Fibroblast of villous mesenchyme (primary cell): ENCODE results near the gene CNTNAP2. TPM values are rescaled to one million over a fixed set of nuclear protein-coding genes. Genes with fewer than 3 reads are reported as not detected.

Experiments
- DNase-seq: peaks from one replicate; pipeline ENCODE4 v3.0.0-alpha.2; 2010; ENCODE audit warnings: low read depth
- H3K4me3 ChIP-seq: 2 replicates; pipeline ENCODE4 v1.5.1; 2011; ENCODE audit warnings: low read depth, mild to moderate bottlenecking, low read length
- CTCF ChIP-seq: IDR thresholded peaks from 2 replicates; pipeline ENCODE4 v1.5.1; 2012; ENCODE audit warnings: low read depth, mild to moderate bottlenecking, low read length; ENCODE audit not compliant: insufficient read depth
- total RNA-seq: library from RNA; depleted of rRNA; stranded (reverse); fragments of >200 nt; gene quantifications from 2 replicates; pipeline ENCODE4 v1.2.3, GENCODE V29; 2012

The CNTNAP2 gene
- total RNA-seq, 1 donor, result not detected

GRCh38 chr7:148014541-148014940, 1897.9 kb downstream of the CNTNAP2 start:
- no peak overlapping the region for H3K4me3 ChIP-seq
- no peak for TF ChIP-seq CTCF
- no peak for DNase-seq

- TF ChIP-seq CTCF, result no peak
- DNase-seq, result no peak
- H3K4me3 ChIP-seq, result no peak overlapping the region
These were observed 1900.5 kb downstream of the CNTNAP2 start for GRCh38 chr7:148017126-148017525.

- TF ChIP-seq CTCF, result no peak
- H3K4me3 ChIP-seq, result no peak overlapping the region
- no peak for DNase-seq
These were observed 1904.1 kb downstream of the CNTNAP2 start for GRCh38 chr7:148020679-148021078.

DNA sequence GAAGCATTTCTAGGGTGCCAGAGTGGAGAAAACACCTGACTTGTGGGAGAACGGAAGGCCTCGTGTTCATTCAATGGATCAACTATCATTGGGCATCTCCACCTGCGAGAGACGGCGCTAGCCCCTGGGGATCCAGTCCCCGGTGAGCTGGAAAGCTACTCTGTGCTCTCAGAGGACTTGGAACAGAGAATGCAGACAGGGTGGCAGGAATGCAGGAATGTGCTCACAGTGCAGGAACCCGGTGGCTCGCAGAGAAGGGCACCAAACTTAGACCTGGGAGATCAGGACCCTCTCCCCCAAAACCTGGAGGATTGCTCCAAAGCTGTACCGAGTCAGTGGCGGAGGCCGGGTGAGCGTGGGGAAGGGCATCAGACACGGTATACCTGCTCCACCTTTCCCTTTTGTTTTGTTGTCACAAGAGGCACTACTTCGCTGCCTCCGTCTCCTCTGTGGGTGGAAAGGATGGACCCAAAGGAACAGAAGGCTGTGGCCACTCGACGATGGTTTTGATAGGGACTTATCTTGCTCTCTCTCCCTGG, 1905.0 kb downstream of the CNTNAP2 start:
- no peak overlapping the region for H3K4me3 ChIP-seq
- TF ChIP-seq CTCF, result no peak
- no peak for DNase-seq

- H3K4me3 ChIP-seq, result no peak overlapping the region
- TF ChIP-seq CTCF, result no peak
- no peak for DNase-seq
These were observed 1906.2 kb downstream of the CNTNAP2 start for GRCh38 chr7:148022832-148023231.

- DNase-seq, result no peak
- H3K4me3 ChIP-seq, result no peak overlapping the region
- no peak for TF ChIP-seq CTCF
These were observed 1910.1 kb downstream of the CNTNAP2 start for GRCh38 chr7:148026713-148027112.

GRCh38 chr7:148028165-148028564, 1911.6 kb downstream of the CNTNAP2 start:
- no peak for DNase-seq
- no peak for TF ChIP-seq CTCF
- no peak overlapping the region for H3K4me3 ChIP-seq
